ENCODE measurements around the gene SECTM1.

DNA sequence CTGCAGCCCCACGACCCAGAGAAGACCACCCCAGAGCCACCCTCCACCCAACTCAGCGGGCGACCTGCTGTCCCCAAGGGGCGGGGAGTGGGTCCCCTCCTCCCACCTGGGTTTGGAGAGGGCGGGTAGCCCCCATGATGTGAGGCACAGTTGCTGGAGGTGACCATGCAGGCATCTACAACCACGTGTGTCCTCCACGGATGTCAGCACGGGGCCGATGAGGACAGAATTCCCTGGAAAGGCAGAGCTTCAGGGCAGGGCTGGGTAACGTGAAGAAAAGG is 45.1 kb upstream of the SECTM1 start:
- TF ChIP-seq, protein P1, sequence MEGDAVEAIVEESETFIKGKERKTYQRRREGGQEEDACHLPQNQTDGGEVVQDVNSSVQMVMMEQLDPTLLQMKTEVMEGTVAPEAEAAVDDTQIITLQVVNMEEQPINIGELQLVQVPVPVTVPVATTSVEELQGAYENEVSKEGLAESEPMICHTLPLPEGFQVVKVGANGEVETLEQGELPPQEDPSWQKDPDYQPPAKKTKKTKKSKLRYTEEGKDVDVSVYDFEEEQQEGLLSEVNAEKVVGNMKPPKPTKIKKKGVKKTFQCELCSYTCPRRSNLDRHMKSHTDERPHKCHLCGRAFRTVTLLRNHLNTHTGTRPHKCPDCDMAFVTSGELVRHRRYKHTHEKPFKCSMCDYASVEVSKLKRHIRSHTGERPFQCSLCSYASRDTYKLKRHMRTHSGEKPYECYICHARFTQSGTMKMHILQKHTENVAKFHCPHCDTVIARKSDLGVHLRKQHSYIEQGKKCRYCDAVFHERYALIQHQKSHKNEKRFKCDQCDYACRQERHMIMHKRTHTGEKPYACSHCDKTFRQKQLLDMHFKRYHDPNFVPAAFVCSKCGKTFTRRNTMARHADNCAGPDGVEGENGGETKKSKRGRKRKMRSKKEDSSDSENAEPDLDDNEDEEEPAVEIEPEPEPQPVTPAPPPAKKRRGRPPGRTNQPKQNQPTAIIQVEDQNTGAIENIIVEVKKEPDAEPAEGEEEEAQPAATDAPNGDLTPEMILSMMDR (IDR thresholded peaks at IDR 0.05; ENCODE audit: poor library complexity), result no peak
- TF ChIP-seq EZH2 (IDR thresholded peaks at IDR 0.05; ENCODE audit: borderline replicate concordance), result no peak

Measured in hepatocyte (in vitro differentiated cells).